KG1 (cell line): Measurements from ENCODE around the gene CCDC91.
"Not testable (repeated sequence)": the region's sequence is repeated elsewhere in the genome, so short reads cannot be mapped to it uniquely, and the experiment has no call there.

Experiments
- DNase-seq: peaks from one replicate; lab custom pipeline; 2025; lab: John Stamatoyannopoulos, UW

The CCDC91 gene

GRCh38 chr12:28367326-28367725 is 177.1 kb downstream of the CCDC91 start:
- DNase-seq, result no peak

GRCh38 chr12:28367993-28368392 is 177.7 kb downstream of the CCDC91 start:
- no peak for DNase-seq

GRCh38 chr12:28369483-28369882 is 179.2 kb downstream of the CCDC91 start:
- no peak for DNase-seq

- no peak for DNase-seq
These were observed 184.3 kb downstream of the CCDC91 start for GRCh38 chr12:28374556-28374955.

GRCh38 chr12:28378736-28379135 is 188.5 kb downstream of the CCDC91 start:
- DNase-seq, result no peak

- not testable (repeated sequence) for DNase-seq
These were observed 189.5 kb downstream of the CCDC91 start for GRCh38 chr12:28379779-28380178.

GRCh38 chr12:28383368-28383767 is 193.1 kb downstream of the CCDC91 start:
- no peak for DNase-seq

- DNase-seq, result no peak
These were observed 198.6 kb downstream of the CCDC91 start for GRCh38 chr12:28388879-28389278.

- DNase-seq, result no peak
These were observed 199.9 kb downstream of the CCDC91 start for GRCh38 chr12:28390206-28390605.

- DNase-seq, result no peak
These were observed 200.6 kb downstream of the CCDC91 start for GRCh38 chr12:28390761-28391385.

- DNase-seq, result no peak
These were observed 219.6 kb downstream of the CCDC91 start for GRCh38 chr12:28409892-28410291.

GRCh38 chr12:28413460-28414109 is 223.3 kb downstream of the CCDC91 start:
- no peak for DNase-seq

GRCh38 chr12:28415755-28416154 is 225.5 kb downstream of the CCDC91 start:
- DNase-seq, result no peak

- no peak for DNase-seq
These were observed 231.1 kb downstream of the CCDC91 start for GRCh38 chr12:28421374-28421773.

GRCh38 chr12:28424965-28425364 is 234.7 kb downstream of the CCDC91 start:
- no peak for DNase-seq

GRCh38 chr12:28425526-28425925 is 235.3 kb downstream of the CCDC91 start:
- DNase-seq, result no peak

GRCh38 chr12:28427046-28427445 is 236.8 kb downstream of the CCDC91 start:
- DNase-seq, result no peak

GRCh38 chr12:28440081-28440608 is 249.9 kb downstream of the CCDC91 start:
- DNase-seq, result no peak

GRCh38 chr12:28442101-28442500 is 251.8 kb downstream of the CCDC91 start:
- no peak for DNase-seq

- no peak for DNase-seq
These were observed 253.1 kb downstream of the CCDC91 start for GRCh38 chr12:28443337-28443736.

- no peak for DNase-seq
These were observed 255.8 kb downstream of the CCDC91 start for GRCh38 chr12:28446031-28446430.

GRCh38 chr12:28453686-28454085 is 263.4 kb downstream of the CCDC91 start:
- DNase-seq, result no peak

GRCh38 chr12:28456934-28457710 is 266.9 kb downstream of the CCDC91 start:
- DNase-seq, result no peak
